GM19372 (cell line): ENCODE measurements around the gene APBB2.

Source experiments
- ATAC-seq: cut with Tn5 transposase; IDR thresholded peaks from one replicate; pipeline ENCODE4 v1.9.1; 2021; ENCODE audit warnings: mild to moderate bottlenecking, low read depth, moderate library complexity; ENCODE audit not compliant: unreplicated experiment

APBB2 gene

GRCh38 chr4:40992472-40993295 lies 221.7 kb downstream of the APBB2 start:
- ATAC-seq = peak; percentile 63

- ATAC-seq = peak; percentile 63
Observed at GRCh38 chr4:40991908-40992307, 222.4 kb downstream of the APBB2 start.

GRCh38 chr4:40990899-40991265 lies 223.5 kb downstream of the APBB2 start:
- no peak for ATAC-seq

GRCh38 chr4:40990236-40990898 lies 224.0 kb downstream of the APBB2 start:
- ATAC-seq = no peak

GRCh38 chr4:40987151-40987550 lies 227.2 kb downstream of the APBB2 start:
- ATAC-seq = no peak

GRCh38 chr4:40986375-40986774 lies 228.0 kb downstream of the APBB2 start:
- ATAC-seq = no peak

GRCh38 chr4:40984051-40984450 lies 230.3 kb downstream of the APBB2 start:
- ATAC-seq = no peak

- ATAC-seq = no peak
Observed at GRCh38 chr4:40980318-40980883, 233.9 kb downstream of the APBB2 start.

- no peak for ATAC-seq
Observed at GRCh38 chr4:40978548-40978947, 235.8 kb downstream of the APBB2 start.

- no peak for ATAC-seq
Observed at GRCh38 chr4:40976343-40976742, 238.0 kb downstream of the APBB2 start.

GRCh38 chr4:40972722-40973121 lies 241.6 kb downstream of the APBB2 start:
- no peak for ATAC-seq

- ATAC-seq = no peak
Observed at GRCh38 chr4:40971338-40971737, 243.0 kb downstream of the APBB2 start.

GRCh38 chr4:40969501-40969900 lies 244.8 kb downstream of the APBB2 start:
- ATAC-seq = no peak

- no peak for ATAC-seq
Observed at GRCh38 chr4:40967550-40967949, 246.8 kb downstream of the APBB2 start.

- ATAC-seq = no peak
Observed at GRCh38 chr4:40966091-40966490, 248.3 kb downstream of the APBB2 start.

- no peak for ATAC-seq
Observed at GRCh38 chr4:40963897-40964478, 250.4 kb downstream of the APBB2 start.

GRCh38 chr4:40962551-40963180 lies 251.7 kb downstream of the APBB2 start:
- ATAC-seq = no peak

GRCh38 chr4:40960941-40961340 lies 253.4 kb downstream of the APBB2 start:
- no peak for ATAC-seq

GRCh38 chr4:40957281-40957680 lies 257.1 kb downstream of the APBB2 start:
- ATAC-seq = no peak

- ATAC-seq = no peak
Observed at GRCh38 chr4:40956721-40957255, 257.6 kb downstream of the APBB2 start.
